ENCODE measurements around the gene SUPT6H.

GRCh38 chr17:28725660-28726225 lies 63.7 kb downstream of the SUPT6H start:
- TF ChIP-seq CTCF (IDR thresholded peaks at IDR 0.05; ENCODE audit: poor library complexity, severe bottlenecking) (no peak), EP300 (conservative IDR thresholded peaks at IDR 0.05; ENCODE audit: poor library complexity, severe bottlenecking) (no peak), POLR2AphosphoS5 (IDR thresholded peaks at IDR 0.05) (no peak), EZH2 (IDR thresholded peaks at IDR 0.05; ENCODE audit: borderline replicate concordance, insufficient read depth, low read length, poor library complexity, severe bottlenecking) (no peak), RAD21 (conservative IDR thresholded peaks at IDR 0.05) (no peak), MXI1 (conservative IDR thresholded peaks at IDR 0.05; ENCODE audit: poor library complexity, severe bottlenecking) (peak; percentile 42), TAF1 (IDR thresholded peaks at IDR 0.05; ENCODE audit: low read depth) (no peak), REST (IDR thresholded peaks at IDR 0.05; ENCODE audit: borderline replicate concordance) (no peak)
